ENCODE results near the gene IL1RAPL1. TPM values are rescaled to one million over a fixed set of nuclear protein-coding genes. Genes with fewer than 3 reads are reported as not detected.
A peak's percentile ranks its signal among the peaks of the same experiment; 100 is the strongest.

Gene IL1RAPL1
- polyA plus RNA-seq, 1 donor, result 0.66 TPM

DNA sequence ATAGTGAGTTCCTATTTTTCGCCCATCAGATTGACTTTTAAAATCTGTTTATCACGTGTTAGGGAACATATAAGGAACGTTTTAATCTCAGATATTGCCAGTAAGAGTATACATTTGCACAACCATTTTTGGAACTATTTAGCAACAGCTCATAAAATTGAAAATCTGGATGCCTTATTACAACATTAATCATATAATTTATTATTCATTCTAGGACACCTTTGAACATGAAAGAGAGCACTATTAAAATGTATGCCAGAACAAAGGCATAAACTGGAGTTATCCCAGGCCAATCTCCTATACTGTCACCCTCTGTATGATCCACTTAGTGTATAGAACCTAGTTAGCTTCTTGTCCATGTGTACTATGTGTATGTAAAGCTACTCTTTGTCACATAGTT, 1049.1 kb downstream of the IL1RAPL1 start:
- no peak for DNase-seq (ENCODE audit: low read depth)

GRCh38 chrX:29640106-29640505, 1052.9 kb downstream of the IL1RAPL1 start:
- no peak for DNase-seq (ENCODE audit: low read depth)

GRCh38 chrX:29641461-29641860, 1054.2 kb downstream of the IL1RAPL1 start:
- no peak for DNase-seq (ENCODE audit: low read depth)

- DNase-seq (ENCODE audit: low read depth), result no peak
These were observed 1055.9 kb downstream of the IL1RAPL1 start for GRCh38 chrX:29643181-29643580.

DNA sequence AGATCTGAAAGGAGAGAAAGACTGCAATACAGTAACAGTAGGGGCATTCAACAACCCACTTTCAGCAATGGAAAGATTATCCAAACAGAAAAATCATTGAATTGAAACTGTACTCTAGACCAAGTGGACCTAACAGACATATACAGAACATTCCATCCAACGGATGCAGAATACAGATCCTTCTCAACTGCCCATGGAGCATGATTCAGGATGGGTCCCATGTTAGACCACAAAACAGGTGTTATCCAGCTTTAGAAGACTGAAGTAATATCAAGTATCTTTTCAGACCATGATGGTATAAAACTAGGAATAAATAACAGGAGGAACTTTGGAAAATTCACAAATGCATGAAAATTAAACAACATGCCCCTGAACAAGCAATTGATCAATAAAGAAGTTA, 1060.9 kb downstream of the IL1RAPL1 start:
- no peak for DNase-seq (ENCODE audit: low read depth)

- peak; percentile 11 for DNase-seq (ENCODE audit: low read depth)
These were observed 1065.2 kb downstream of the IL1RAPL1 start for GRCh38 chrX:29652484-29652883.

DNA sequence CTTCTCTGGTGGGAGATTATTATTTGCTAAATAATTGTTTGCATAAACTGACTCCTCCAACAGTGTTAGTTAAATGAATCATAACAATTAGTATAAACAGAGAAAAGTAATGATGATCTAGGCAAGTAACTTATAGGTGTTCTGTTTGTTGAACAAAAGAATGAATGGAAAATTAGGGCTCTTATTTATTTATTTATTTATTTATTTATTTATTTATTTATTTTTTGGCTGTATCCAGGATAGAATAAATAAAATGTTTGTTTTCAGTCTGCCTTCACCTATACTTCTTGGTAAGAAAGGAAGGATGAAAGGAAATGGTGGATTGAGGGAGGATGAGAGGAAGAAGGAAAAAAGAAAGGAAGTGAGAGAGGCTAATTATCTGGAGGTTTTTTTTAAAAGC, 1066.5 kb downstream of the IL1RAPL1 start:
- no peak for DNase-seq (ENCODE audit: low read depth)

- DNase-seq (ENCODE audit: low read depth), result no peak
These were observed 1072.7 kb downstream of the IL1RAPL1 start for GRCh38 chrX:29659911-29660310.

DNA sequence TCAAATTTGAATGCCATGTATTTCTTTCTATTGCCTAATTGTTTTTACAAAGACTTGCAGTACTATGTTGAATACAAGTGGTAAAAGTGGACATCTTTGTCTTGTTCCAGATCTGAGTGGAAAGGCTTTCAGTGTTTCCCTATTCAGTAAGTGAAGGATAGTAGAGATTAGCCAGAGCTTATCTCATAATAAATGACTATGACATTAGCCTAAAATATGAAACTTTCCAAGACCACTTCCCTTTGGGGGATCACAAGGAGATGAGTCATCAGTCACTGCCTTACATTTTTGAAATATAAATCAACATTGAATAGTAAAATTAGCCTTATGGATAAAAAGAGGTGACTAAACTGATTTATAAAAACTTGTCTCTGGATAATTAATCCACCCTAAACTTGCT, 1074.0 kb downstream of the IL1RAPL1 start:
- DNase-seq (ENCODE audit: low read depth), result no peak

DNA sequence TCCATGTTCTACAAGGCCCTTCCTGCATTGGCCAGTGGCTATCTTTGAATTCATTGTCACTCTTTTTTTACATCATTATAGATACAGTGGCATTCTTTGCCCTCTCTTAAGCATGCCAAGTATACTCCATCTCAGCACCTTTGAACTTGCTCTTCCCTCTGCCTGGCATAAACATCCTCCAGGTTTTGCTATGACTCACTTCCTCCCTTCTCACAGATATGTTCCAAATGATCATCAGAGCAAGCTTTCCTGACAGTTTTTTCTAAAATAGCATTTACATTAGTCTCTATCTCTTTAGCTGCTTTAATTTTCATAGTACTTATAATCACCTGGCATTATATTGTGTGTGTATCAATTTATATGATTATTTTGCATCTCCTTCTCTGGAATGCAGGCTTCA, 1074.9 kb downstream of the IL1RAPL1 start:
- DNase-seq (ENCODE audit: low read depth), result no peak

- no peak for DNase-seq (ENCODE audit: low read depth)
These were observed 1075.7 kb downstream of the IL1RAPL1 start for GRCh38 chrX:29662759-29663503.

- DNase-seq (ENCODE audit: low read depth), result no peak
These were observed 1078.3 kb downstream of the IL1RAPL1 start for GRCh38 chrX:29665532-29665931.

- no peak for DNase-seq (ENCODE audit: low read depth)
These were observed 1079.1 kb downstream of the IL1RAPL1 start for GRCh38 chrX:29666366-29666765.

- DNase-seq (ENCODE audit: low read depth), result no peak
These were observed 1084.2 kb downstream of the IL1RAPL1 start for GRCh38 chrX:29671421-29671820.

DNA sequence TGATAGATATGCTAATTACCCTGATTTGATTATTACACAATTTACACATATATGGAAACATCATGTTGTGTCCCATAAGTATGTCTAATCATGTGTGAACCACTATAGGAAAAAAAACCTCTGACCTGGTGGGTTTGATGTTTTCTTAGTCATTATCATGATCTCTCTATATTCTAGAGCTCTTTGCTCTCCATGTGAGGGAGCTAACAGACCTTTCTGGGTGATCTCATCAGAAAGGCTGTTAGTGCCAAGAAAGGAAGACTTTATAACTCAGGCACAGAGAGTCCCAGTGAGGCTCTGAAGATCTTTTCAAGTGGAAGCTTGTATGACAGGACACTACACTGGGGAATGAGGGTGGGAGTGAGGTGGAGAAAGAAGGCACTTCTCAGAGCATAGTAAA, 1100.4 kb downstream of the IL1RAPL1 start:
- DNase-seq (ENCODE audit: low read depth), result no peak

- DNase-seq (ENCODE audit: low read depth), result no peak
These were observed 1102.8 kb downstream of the IL1RAPL1 start for GRCh38 chrX:29690061-29690460.

DNA sequence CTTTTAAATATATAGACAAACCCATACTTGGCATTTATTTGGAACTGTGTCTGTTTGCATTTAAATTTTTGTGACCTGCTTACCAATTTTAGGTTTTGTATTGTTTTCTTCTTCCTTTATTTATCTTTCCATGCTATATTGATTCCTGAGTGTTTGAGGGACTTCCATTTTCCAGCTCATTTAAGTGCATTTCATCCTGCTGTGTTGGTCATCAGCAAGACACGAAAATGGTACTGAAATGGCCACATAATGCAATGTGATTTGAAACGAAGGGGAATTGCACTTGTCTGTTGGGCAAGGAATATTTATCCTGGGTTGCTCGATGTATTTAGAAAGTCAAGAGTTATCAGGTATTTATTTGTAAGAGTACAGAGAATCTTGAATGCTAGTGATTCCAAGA, 1103.8 kb downstream of the IL1RAPL1 start:
- DNase-seq (ENCODE audit: low read depth), result no peak

DNA sequence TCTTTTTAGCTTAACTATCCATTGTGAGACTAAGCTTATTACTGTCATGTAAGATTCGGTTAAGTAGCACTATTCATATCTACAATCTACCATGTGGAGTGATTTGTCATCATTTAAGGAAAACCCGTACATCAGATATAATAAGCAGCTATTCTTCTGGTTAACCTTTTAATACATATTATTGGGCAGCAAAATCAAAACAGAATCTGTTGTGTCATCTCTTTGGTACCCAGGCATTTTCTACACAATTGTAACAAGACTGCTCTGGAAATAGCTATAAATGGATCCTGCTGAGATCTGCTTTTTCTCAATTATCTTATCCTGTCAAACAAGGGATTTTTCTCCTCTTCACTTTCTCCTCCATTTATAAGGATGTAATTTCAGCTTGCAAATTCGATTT, 1106.7 kb downstream of the IL1RAPL1 start:
- no peak for DNase-seq (ENCODE audit: low read depth)

GRCh38 chrX:29699239-29699638, 1112.0 kb downstream of the IL1RAPL1 start:
- DNase-seq (ENCODE audit: low read depth), result no peak

DNA sequence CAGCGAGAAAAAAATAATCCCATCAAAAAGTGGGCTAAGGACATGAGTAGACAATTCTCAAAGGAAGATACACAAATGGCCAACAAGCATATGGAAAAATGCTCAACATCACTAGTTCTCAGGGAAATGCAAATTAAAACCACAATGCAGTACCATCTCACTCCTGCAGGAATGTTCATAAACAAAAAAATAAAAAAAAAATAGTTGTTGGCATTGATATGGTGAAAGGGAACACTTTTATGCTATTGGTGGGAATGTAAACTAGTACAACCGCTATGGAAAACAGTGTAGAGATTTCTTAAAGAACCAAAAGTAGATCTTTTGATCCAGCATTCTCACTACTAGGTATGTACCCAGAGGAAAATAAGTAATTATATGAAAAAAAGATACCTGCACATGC, 1119.8 kb downstream of the IL1RAPL1 start:
- DNase-seq (ENCODE audit: low read depth), result no peak

- DNase-seq (ENCODE audit: low read depth), result no peak
These were observed 1133.9 kb downstream of the IL1RAPL1 start for GRCh38 chrX:29721152-29721551.

- no peak for DNase-seq (ENCODE audit: low read depth)
These were observed 1137.1 kb downstream of the IL1RAPL1 start for GRCh38 chrX:29724316-29724715.

- DNase-seq (ENCODE audit: low read depth), result no peak
These were observed 1139.6 kb downstream of the IL1RAPL1 start for GRCh38 chrX:29726811-29727210.

- no peak for DNase-seq (ENCODE audit: low read depth)
These were observed 1141.4 kb downstream of the IL1RAPL1 start for GRCh38 chrX:29728639-29729038.
